MM.1S (cell line): Measurements from ENCODE around the gene CALCR.

ENCODE experiments used
- DNase-seq: peaks from one replicate; pipeline ENCODE4 v3.0.0-alpha.2; 2015
- H2AFZ ChIP-seq: fragments of 300-600 bp; sonication (generic); 2 replicates; pipeline ENCODE4 v1.6.0; 2016; ENCODE audit warnings: antibody characterized with exemption, low read length
- H3F3A ChIP-seq: fragments of 300-600 bp; sonication (generic); 2 replicates; pipeline ENCODE4 v1.6.1; 2016; ENCODE audit warnings: mild to moderate bottlenecking, antibody characterized with exemption, low read length, moderate library complexity, mixed read lengths; ENCODE audit not compliant: insufficient read depth
- H3K27ac ChIP-seq: fragments of 300-600 bp; sonication (generic); 2 replicates; pipeline ENCODE4 v1.5.1; 2016; ENCODE audit warnings: mild to moderate bottlenecking, low read length
- H3K27me3 ChIP-seq: fragments of 300-600 bp; sonication (generic); replicated peaks from 2 replicates; pipeline ENCODE4 v1.6.0; 2016; ENCODE audit warnings: low read length; ENCODE audit not compliant: insufficient read depth
- H3K36me3 ChIP-seq: fragments of 300-600 bp; sonication (generic); replicated peaks from 2 replicates; pipeline ENCODE4 v1.6.1; 2016; ENCODE audit warnings: mild to moderate bottlenecking, low read length, mixed read lengths; ENCODE audit not compliant: insufficient read depth
- H3K4me1 ChIP-seq: fragments of 300-600 bp; sonication (generic); 2 replicates; pipeline ENCODE4 v1.6.1; 2016; ENCODE audit warnings: low read length, mixed read lengths
- H3K4me2 ChIP-seq: fragments of 300-600 bp; sonication (generic); 2 replicates; pipeline ENCODE4 v1.6.0; 2016; ENCODE audit warnings: low read depth, low read length
- H3K4me3 ChIP-seq: fragments of 300-600 bp; sonication (generic); 2 replicates; pipeline ENCODE4 v1.5.1; 2016; ENCODE audit warnings: low read length, mixed read lengths
- H3K79me2 ChIP-seq: fragments of 300-600 bp; sonication (generic); 2 replicates; pipeline ENCODE4 v1.6.1; 2016; ENCODE audit warnings: mixed run types, low read length, mixed read lengths
- H3K9ac ChIP-seq: fragments of 300-600 bp; sonication (generic); 2 replicates; pipeline ENCODE4 v1.6.1; 2016; ENCODE audit warnings: low read length, mixed read lengths
- H3K9me2 ChIP-seq: fragments of 300-600 bp; sonication (generic); replicated peaks from 2 replicates; pipeline ENCODE4 v1.6.1; 2016; ENCODE audit warnings: mild to moderate bottlenecking, low read length, mixed read lengths; ENCODE audit not compliant: insufficient read depth
- H3K9me3 ChIP-seq: fragments of 300-600 bp; sonication (generic); replicated peaks from 2 replicates; pipeline ENCODE4 v1.6.1; 2016; ENCODE audit warnings: mild to moderate bottlenecking, low read length, mixed read lengths; ENCODE audit not compliant: insufficient read depth
- H4K20me1 ChIP-seq: fragments of 300-600 bp; sonication (generic); 2 replicates; pipeline ENCODE4 v1.6.1; 2016; ENCODE audit warnings: mild to moderate bottlenecking, low read length, moderate library complexity, mixed read lengths; ENCODE audit not compliant: insufficient read depth
- CTCF ChIP-seq: fragments of 300-600 bp; sonication (generic); IDR thresholded peaks from 2 replicates; pipeline ENCODE4 v1.5.1; 2016; ENCODE audit warnings: antibody characterized with exemption, low read length, mixed read lengths
- EZH2 ChIP-seq: fragments of 300-600 bp; sonication (generic); optimal IDR thresholded peaks from 2 replicates; pipeline ENCODE3; 2017; ENCODE audit warnings: low read depth, mild to moderate bottlenecking, antibody characterized with exemption, low read length, mixed read lengths
- EZH2phosphoT487 ChIP-seq: fragments of 300-600 bp; sonication (generic); IDR thresholded peaks from 2 replicates; pipeline ENCODE4 v1.6.1; 2018; ENCODE audit warnings: antibody characterized with exemption, low read length

CALCR gene

GRCh38 chr7:93463764-93464163, 110.8 kb downstream of the CALCR start:
- Histone ChIP-seq H3K27me3 (no peaks in the 10 kb centered on the region), H3K36me3 (no peaks in the 10 kb centered on the region), H3K27ac (no peak overlapping the region), H3K4me1 (no peaks in the 10 kb centered on the region), H3K9me2 (no peaks in the 10 kb centered on the region), H4K20me1 (no peaks in the 10 kb centered on the region), H2AFZ (no peak overlapping the region), H3K4me3 (no peak overlapping the region), H3K9ac (no peak overlapping the region), H3K4me2 (no peak overlapping the region), H3K9me3 (no peaks in the 10 kb centered on the region), H3F3A (no peaks in the 10 kb centered on the region), H3K79me2 (no peaks in the 10 kb centered on the region)
- no peak for DNase-seq
- no peak for TF ChIP-seq EZH2phosphoT487
- TF ChIP-seq CTCF: no peak
- no peak for TF ChIP-seq EZH2

GRCh38 chr7:93461350-93461749, 113.2 kb downstream of the CALCR start:
- H3K9me2 ChIP-seq: no peaks in the 10 kb centered on the region
- H3K9me3 ChIP-seq: no peaks in the 10 kb centered on the region
- H3K27ac ChIP-seq: no peak overlapping the region
- H4K20me1 ChIP-seq: no peaks in the 10 kb centered on the region
- H2AFZ ChIP-seq: no peak overlapping the region
- no peaks in the 10 kb centered on the region for H3K27me3 ChIP-seq
- no peak overlapping the region for H3K9ac ChIP-seq
- no peak for DNase-seq
- TF ChIP-seq EZH2 (no peak), CTCF (peak; percentile 16; the same call in 1 of the 2 replicates), EZH2phosphoT487 (no peak)
- no peak overlapping the region for H3K4me3 ChIP-seq
- no peak overlapping the region for H3K4me2 ChIP-seq
- no peaks in the 10 kb centered on the region for H3F3A ChIP-seq
- H3K79me2 ChIP-seq: no peaks in the 10 kb centered on the region
- H3K36me3 ChIP-seq: no peaks in the 10 kb centered on the region
- no peaks in the 10 kb centered on the region for H3K4me1 ChIP-seq

GRCh38 chr7:93453262-93453661, 121.3 kb downstream of the CALCR start:
- Histone ChIP-seq H3K4me2 (no peak overlapping the region), H3F3A (no peaks in the 10 kb centered on the region), H4K20me1 (no peaks in the 10 kb centered on the region), H3K27me3 (no peaks in the 10 kb centered on the region), H3K4me3 (no peak overlapping the region), H3K36me3 (no peaks in the 10 kb centered on the region), H3K9me3 (no peaks in the 10 kb centered on the region), H3K9me2 (no peaks in the 10 kb centered on the region), H3K27ac (no peak overlapping the region), H3K79me2 (no peaks in the 10 kb centered on the region), H2AFZ (no peak overlapping the region), H3K4me1 (no peaks in the 10 kb centered on the region), H3K9ac (no peak overlapping the region)
- TF ChIP-seq EZH2phosphoT487 (no peak), CTCF (no peak), EZH2 (no peak)
- no peak for DNase-seq
